Prostate gland (tissue), 2 donors: ENCODE measurements around the gene DEF6. TPM values are rescaled to one million over a fixed set of nuclear protein-coding genes. Genes with fewer than 3 reads are reported as not detected.

Experiments
- DNase-seq: peaks from one replicate; pipeline ENCODE4 v3.0.0-alpha.2; 2019; ENCODE audit warnings: low spot score
- H3K27ac ChIP-seq, 2 donors: fragments of 200-600 bp; sonication (generic); 2 replicates each; pipeline ENCODE4 v1.5.1; 2017 to 2019
- H3K27me3 ChIP-seq: fragments of 200-600 bp; sonication (generic); replicated peaks from 2 replicates; pipeline ENCODE4 v1.5.1; 2019; ENCODE audit not compliant: insufficient read depth
- H3K36me3 ChIP-seq, 2 donors: fragments of 200-600 bp; sonication (generic); 1 replicate in 1 of 2; 2 replicates in 1 of 2; pipeline versions ENCODE4 v1.5.1 to v1.8.1; 2017 to 2019
- H3K4me1 ChIP-seq: fragments of 200-600 bp; sonication (generic); replicated peaks from 2 replicates; pipeline ENCODE4 v1.5.1; 2019
- H3K4me3 ChIP-seq, 2 donors: fragments of 200-600 bp; sonication (generic); 2 replicates each; pipeline ENCODE4 v1.5.1; 2017 to 2019
- H3K9me3 ChIP-seq: fragments of 200-600 bp; sonication (generic); 2 replicates; pipeline ENCODE4 v1.5.1; 2017
- CTCF ChIP-seq, 4 experiments: fragments of 200-600 bp in 2 of 4; fragments of 450-650 bp in 2 of 4; sonication (generic) in 2 of 4; IDR thresholded peaks; 1 replicate in 3 of 4; 2 replicates in 1 of 4; pipeline ENCODE4 v1.5.1; 2016 to 2019; ENCODE audit warnings: antibody characterized with exemption in 4 of 4, mild to moderate bottlenecking in 2 of 4, moderate library complexity in 2 of 4
- POLR2A ChIP-seq: fragments of 450-650 bp; IDR thresholded peaks from one replicate; pipeline ENCODE4 v1.6.1; 2016; ENCODE audit warnings: antibody characterized with exemption, mild to moderate bottlenecking
- POLR2AphosphoS5 ChIP-seq: sonication (generic); formaldehyde crosslinking; IDR thresholded peaks from one replicate; pipeline ENCODE4 v1.6.1; 2017; ENCODE audit warnings: antibody characterized with exemption
- WGBS: methylation state at CpG from one replicate; pipeline ENCODE4 v1.1.5; 2018; 5-methylcytosine and 5-hydroxymethylcytosine counted together
- intact Hi-C: fragments of 100-400 bp; cut with DNase I; formaldehyde crosslinking; loops from one replicate; pipeline ENCODE4 v1.14.2; 2022
- total RNA-seq, 2 donors: library from RNA; depleted of rRNA; stranded (reverse); fragments of >200 nt; gene quantifications; one replicate each; pipeline ENCODE4 v1.1.0, GENCODE V29; 2016

The DEF6 gene
- total RNA-seq, 2 donors from 2014 or later = 20.2 to 33.4 TPM

- no peaks in the 10 kb centered on the region for H3K36me3 ChIP-seq
- no peaks in the 10 kb centered on the region for H3K27me3 ChIP-seq
- H3K4me3 ChIP-seq = no peak overlapping the region
- TF ChIP-seq POLR2A = no peak
- H3K4me1 ChIP-seq = no peaks in the 10 kb centered on the region
- intact Hi-C loops = no loop called here
- no peak overlapping the region for H3K27ac ChIP-seq
- DNase-seq = no peak
- 95% methylated on average over 8 of the region's 8 CpGs for WGBS
- no peaks in the 10 kb centered on the region for H3K9me3 ChIP-seq
Measured at GRCh38 chr6:35267446-35267845, 30.2 kb upstream of the DEF6 start.

GRCh38 chr6:35267897-35268296, 29.7 kb upstream of the DEF6 start:
- Histone ChIP-seq H3K4me1 (no peaks in the 10 kb centered on the region), H3K4me3 (no peak overlapping the region), H3K36me3 (no peaks in the 10 kb centered on the region), H3K27ac (no peak overlapping the region), H3K27me3 (no peaks in the 10 kb centered on the region), H3K9me3 (no peaks in the 10 kb centered on the region)
- no peak for TF ChIP-seq POLR2AphosphoS5
- no peak for TF ChIP-seq CTCF (IDR thresholded peaks at IDR 0.05)
- no peak for TF ChIP-seq POLR2A
- DNase-seq = no peak
- WGBS = 66% methylated on average over 2 of the region's 2 CpGs
- intact Hi-C loops = no loop called here

GRCh38 chr6:35272005-35272404, 25.6 kb upstream of the DEF6 start:
- H3K36me3 ChIP-seq = no peaks in the 10 kb centered on the region
- no peak for DNase-seq
- H3K27me3 ChIP-seq = no peaks in the 10 kb centered on the region
- WGBS = 98% methylated on average over 2 of the region's 2 CpGs
- H3K9me3 ChIP-seq = no peaks in the 10 kb centered on the region
- no peaks in the 10 kb centered on the region for H3K4me1 ChIP-seq
- no peak overlapping the region for H3K27ac ChIP-seq
- TF ChIP-seq POLR2AphosphoS5 = no peak
- H3K4me3 ChIP-seq = no peak overlapping the region
- intact Hi-C loops = no loop called here

GRCh38 chr6:35273822-35274559, 23.6 kb upstream of the DEF6 start:
- H3K9me3 ChIP-seq = no peaks in the 10 kb centered on the region
- H3K36me3 ChIP-seq = no peaks in the 10 kb centered on the region
- no peaks in the 10 kb centered on the region for H3K4me1 ChIP-seq
- H3K4me3 ChIP-seq = no peak overlapping the region
- intact Hi-C loops = no loop called here
- H3K27me3 ChIP-seq = no peaks in the 10 kb centered on the region
- TF ChIP-seq CTCF (IDR thresholded peaks at IDR 0.05) (no peak), POLR2AphosphoS5 (no peak), POLR2A (no peak)
- no peak for DNase-seq
- no peak overlapping the region for H3K27ac ChIP-seq
- 91% methylated on average over 4 of the region's 4 CpGs for WGBS

GRCh38 chr6:35275744-35276260, 21.8 kb upstream of the DEF6 start:
- H3K4me1 ChIP-seq = no peaks in the 10 kb centered on the region
- H3K9me3 ChIP-seq = no peaks in the 10 kb centered on the region
- no peak for DNase-seq
- H3K36me3 ChIP-seq = no peaks in the 10 kb centered on the region
- intact Hi-C loops = no loop called here
- H3K4me3 ChIP-seq = no peak overlapping the region
- no peaks in the 10 kb centered on the region for H3K27me3 ChIP-seq
- no peak overlapping the region for H3K27ac ChIP-seq
- TF ChIP-seq POLR2AphosphoS5 = no peak
- no peak for TF ChIP-seq POLR2A
- TF ChIP-seq CTCF (IDR thresholded peaks at IDR 0.05) = no peak
- WGBS = 87% methylated on average over 4 of the region's 4 CpGs

GRCh38 chr6:35278708-35279107, 18.9 kb upstream of the DEF6 start:
- Histone ChIP-seq H3K27ac (no peak overlapping the region), H3K9me3 (no peaks in the 10 kb centered on the region), H3K4me3 (no peak overlapping the region), H3K27me3 (no peaks in the 10 kb centered on the region), H3K36me3 (no peaks in the 10 kb centered on the region), H3K4me1 (no peaks in the 10 kb centered on the region)
- WGBS = 97% methylated on average over 3 of the region's 3 CpGs
- TF ChIP-seq POLR2A = no peak
- TF ChIP-seq POLR2AphosphoS5 = no peak
- TF ChIP-seq CTCF (IDR thresholded peaks at IDR 0.05) = no peak
- intact Hi-C loops = no loop called here
- no peak for DNase-seq
